ENCODE results near the gene ARHGAP26.

ARHGAP26 gene

DNA sequence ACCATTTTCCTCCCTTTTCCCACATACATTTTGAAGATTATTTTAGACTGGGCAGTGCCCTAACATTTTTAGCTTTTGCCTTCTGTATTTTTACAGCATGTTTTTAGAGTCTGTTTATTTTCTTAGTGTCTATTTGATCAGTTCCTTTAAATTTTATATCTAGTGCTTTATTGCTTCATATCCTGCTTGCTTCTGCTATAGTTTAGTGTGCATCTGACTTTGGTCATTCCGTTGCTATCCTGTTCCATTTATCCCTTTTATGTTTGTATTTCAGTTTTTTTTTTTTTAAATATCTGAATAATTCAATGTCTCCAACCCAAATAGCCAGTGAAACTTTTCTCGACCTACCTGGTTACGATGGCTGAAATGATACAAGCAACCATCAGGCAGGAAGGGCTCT is 203.8 kb downstream of the ARHGAP26 start:
- TF ChIP-seq, protein P1, sequence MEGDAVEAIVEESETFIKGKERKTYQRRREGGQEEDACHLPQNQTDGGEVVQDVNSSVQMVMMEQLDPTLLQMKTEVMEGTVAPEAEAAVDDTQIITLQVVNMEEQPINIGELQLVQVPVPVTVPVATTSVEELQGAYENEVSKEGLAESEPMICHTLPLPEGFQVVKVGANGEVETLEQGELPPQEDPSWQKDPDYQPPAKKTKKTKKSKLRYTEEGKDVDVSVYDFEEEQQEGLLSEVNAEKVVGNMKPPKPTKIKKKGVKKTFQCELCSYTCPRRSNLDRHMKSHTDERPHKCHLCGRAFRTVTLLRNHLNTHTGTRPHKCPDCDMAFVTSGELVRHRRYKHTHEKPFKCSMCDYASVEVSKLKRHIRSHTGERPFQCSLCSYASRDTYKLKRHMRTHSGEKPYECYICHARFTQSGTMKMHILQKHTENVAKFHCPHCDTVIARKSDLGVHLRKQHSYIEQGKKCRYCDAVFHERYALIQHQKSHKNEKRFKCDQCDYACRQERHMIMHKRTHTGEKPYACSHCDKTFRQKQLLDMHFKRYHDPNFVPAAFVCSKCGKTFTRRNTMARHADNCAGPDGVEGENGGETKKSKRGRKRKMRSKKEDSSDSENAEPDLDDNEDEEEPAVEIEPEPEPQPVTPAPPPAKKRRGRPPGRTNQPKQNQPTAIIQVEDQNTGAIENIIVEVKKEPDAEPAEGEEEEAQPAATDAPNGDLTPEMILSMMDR (IDR thresholded peaks at IDR 0.05; ENCODE audit: low read depth, low read length, missing control alignments), result no peak
- DNase-seq (ENCODE audit: low read depth), result no peak
- H3K4me3 ChIP-seq (ENCODE audit: low read depth, low read length), result no peak overlapping the region

DNA sequence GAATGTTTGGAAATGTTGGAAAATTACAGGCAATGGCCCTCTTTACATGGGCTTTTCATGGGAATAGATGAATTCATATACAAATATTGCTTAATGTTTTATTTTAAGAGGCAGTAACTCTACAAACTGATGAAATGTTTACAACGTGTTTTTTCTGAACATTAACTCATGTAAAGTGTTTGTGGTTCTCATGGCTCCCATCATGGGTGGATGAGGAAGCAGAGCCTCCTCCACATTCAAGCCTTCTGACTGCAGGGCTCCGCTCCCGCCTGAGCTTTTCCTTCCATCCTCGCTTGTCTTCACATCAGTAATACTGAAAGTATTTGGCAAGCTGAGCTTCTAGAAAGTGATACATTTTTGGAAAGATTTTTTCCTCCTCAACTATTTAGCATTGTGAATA is 204.2 kb downstream of the ARHGAP26 start:
- no peak overlapping the region for H3K4me3 ChIP-seq (ENCODE audit: low read depth, low read length)
- DNase-seq (ENCODE audit: low read depth), result no peak
- TF ChIP-seq, protein P1 (IDR thresholded peaks at IDR 0.05; ENCODE audit: low read depth, low read length, missing control alignments), result no peak

DNA sequence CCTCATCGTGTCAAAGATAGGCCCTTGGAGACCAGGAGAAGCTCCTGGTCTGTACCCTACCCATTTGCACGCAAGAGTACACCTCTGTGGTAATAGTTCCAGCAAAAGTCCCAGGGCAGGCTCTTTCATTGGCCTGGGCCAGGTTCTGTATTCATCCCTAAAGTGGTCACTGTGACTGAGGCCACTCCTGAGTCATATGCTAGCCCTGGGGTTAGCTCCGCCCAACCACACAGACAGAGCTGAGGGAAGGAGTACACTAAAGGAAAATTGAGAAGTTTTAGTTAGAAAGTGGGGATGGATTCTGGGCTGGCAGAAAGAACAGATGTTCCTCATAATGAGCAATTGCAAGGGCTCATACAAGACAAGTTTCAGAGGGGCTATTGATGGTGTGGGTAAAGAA is 206.7 kb downstream of the ARHGAP26 start:
- no peak for DNase-seq (ENCODE audit: low read depth)
- TF ChIP-seq, protein P1 (IDR thresholded peaks at IDR 0.05; ENCODE audit: low read depth, low read length, missing control alignments), result no peak
- H3K4me3 ChIP-seq (ENCODE audit: low read depth, low read length), result no peak overlapping the region

DNA sequence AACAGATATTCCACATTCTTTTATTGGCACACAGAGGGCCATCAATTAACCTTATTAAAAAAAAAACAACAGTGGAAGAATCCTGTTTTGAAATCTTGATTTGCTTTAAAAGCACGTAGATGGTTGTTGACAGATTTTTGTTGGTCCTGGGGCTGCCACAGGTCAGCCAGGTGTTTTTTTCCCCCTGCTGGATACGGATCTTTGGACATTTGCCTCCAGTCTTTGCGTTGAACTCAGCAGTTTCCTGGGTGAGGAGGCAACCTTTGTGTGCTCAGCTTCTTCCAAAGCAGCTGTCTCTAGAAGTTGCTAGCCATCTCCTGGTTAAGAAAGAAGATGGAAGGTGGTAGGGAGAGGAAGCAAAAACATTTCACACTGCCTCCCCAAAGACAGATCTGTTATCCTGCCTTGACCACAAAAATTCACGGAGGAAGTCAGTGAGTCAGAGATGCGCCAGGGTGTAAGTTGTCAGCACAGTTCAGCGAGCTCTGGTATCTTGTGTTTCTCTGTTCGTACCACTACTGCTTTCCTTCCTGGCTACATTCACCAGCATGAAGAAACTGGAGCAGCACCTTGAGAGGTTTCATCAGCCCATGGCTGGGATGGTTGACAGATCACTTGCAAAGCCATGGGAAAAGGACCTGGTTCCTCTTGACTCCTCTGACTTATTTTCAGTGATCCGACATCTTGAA is 207.3 kb downstream of the ARHGAP26 start:
- TF ChIP-seq, protein P1 (IDR thresholded peaks at IDR 0.05; ENCODE audit: low read depth, low read length, missing control alignments), result no peak
- DNase-seq (ENCODE audit: low read depth), result no peak
- H3K4me3 ChIP-seq (ENCODE audit: low read depth, low read length), result no peak overlapping the region

DNA sequence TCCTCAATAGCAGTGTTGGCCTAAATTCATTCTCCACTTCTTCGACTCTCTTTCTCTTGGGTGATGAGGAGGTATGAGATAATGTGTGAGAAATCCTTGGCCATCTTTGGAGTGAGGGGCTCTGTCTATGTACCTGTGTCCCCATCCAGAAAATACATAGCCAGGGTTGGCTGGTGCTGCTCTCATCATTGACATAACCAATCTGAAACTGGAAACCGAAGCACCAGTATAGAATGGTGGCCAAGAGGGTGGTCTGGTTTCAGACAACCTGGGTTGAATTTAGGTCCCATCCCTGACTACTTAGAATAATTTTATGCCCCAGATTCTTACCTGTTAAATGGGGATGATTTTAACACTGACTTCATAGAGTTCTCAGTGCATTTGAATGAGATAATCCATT is 208.1 kb downstream of the ARHGAP26 start:
- H3K4me3 ChIP-seq (ENCODE audit: low read depth, low read length), result no peak overlapping the region
- TF ChIP-seq, protein P1 (IDR thresholded peaks at IDR 0.05; ENCODE audit: low read depth, low read length, missing control alignments), result no peak
- DNase-seq (ENCODE audit: low read depth), result no peak

DNA sequence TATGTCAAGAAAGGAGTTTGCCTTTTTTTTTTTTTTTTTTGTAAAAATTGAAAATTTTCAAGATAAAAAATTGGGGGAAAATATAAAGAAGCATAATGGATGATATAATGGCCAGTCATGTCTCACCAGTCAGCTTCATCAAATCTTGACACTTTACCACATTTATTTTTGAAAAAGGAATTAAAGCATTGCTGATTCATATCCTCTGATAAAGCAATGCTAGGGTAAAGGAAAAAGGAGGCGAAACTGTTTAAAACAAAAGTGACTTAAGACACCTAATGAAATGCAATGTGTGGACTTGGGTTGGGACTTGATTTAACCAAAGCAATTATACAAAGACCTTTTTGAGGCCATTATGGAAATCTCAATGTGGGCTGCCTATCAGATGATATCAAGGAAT is 208.5 kb downstream of the ARHGAP26 start:
- no peak overlapping the region for H3K4me3 ChIP-seq (ENCODE audit: low read depth, low read length)
- TF ChIP-seq, protein P1 (IDR thresholded peaks at IDR 0.05; ENCODE audit: low read depth, low read length, missing control alignments), result no peak
- DNase-seq (ENCODE audit: low read depth), result no peak

DNA sequence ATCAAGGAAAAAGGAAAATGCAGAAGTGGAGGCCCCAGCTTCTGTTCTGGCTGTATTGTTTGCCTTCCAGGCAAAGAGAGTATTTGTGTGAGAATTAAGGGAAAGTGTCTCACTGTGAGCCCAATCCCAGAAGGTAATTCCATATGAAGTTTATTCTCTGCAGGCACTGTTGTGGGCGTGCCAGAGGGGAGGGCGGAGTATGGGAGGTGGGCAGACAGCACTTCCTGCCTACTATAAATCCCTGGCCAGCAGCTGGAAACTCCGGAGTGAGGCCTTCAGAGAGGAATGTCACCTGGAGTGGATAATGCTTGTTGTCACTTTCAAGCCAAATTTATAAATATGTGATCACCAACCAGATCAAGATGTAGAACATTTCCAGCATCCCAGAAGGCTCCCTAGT is 209.5 kb downstream of the ARHGAP26 start:
- no peak for DNase-seq (ENCODE audit: low read depth)
- TF ChIP-seq, protein P1 (IDR thresholded peaks at IDR 0.05; ENCODE audit: low read depth, low read length, missing control alignments), result no peak
- no peak overlapping the region for H3K4me3 ChIP-seq (ENCODE audit: low read depth, low read length)
